Cardiac fibroblast (primary cell): ENCODE data around the gene EFL1.

ENCODE experiments used
- DNase-seq, 2 donors: peaks; one replicate each; pipeline versions ENCODE4 v3.0.0 to v3.0.0-alpha.2; 2010; ENCODE audit warnings: low read depth in 2 of 2
- H3K4me3 ChIP-seq, 2 donors: replicated peaks in 1 of 2; 1 replicate in 1 of 2; 2 replicates in 1 of 2; pipeline ENCODE4 v1.5.1; 2011; ENCODE audit warnings: low read depth in 2 of 2, low read length in 2 of 2, mild to moderate bottlenecking in 2 of 2, moderate library complexity in 1 of 2
- CTCF ChIP-seq: IDR thresholded peaks from one replicate; pipeline ENCODE4 v1.5.1; 2011; ENCODE audit warnings: low read depth, mild to moderate bottlenecking, low read length, inconsistent platforms

Gene EFL1

GRCh38 chr15:82150645-82151044, 111.9 kb downstream of the EFL1 start:
- TF ChIP-seq CTCF: no peak
- no peak for DNase-seq
- H3K4me3 ChIP-seq: no peak overlapping the region

- peak; percentile 63 to 93 for DNase-seq
- no peak for TF ChIP-seq CTCF
- H3K4me3 ChIP-seq: no peak overlapping the region
Measured at GRCh38 chr15:82146990-82147461, 115.5 kb downstream of the EFL1 start.

GRCh38 chr15:82146576-82146975, 116.0 kb downstream of the EFL1 start:
- no peak overlapping the region for H3K4me3 ChIP-seq
- DNase-seq: no peak
- TF ChIP-seq CTCF: no peak

GRCh38 chr15:82143390-82144385, 118.8 kb downstream of the EFL1 start:
- no peak for DNase-seq
- no peak for TF ChIP-seq CTCF
- no peak overlapping the region for H3K4me3 ChIP-seq

GRCh38 chr15:82140886-82141285, 121.6 kb downstream of the EFL1 start:
- no peak for TF ChIP-seq CTCF
- DNase-seq: no peak
- H3K4me3 ChIP-seq: no peak overlapping the region

- DNase-seq: peak; percentile 74 to 80
- no peak overlapping the region for H3K4me3 ChIP-seq
- peak; percentile 75 for TF ChIP-seq CTCF
Measured at GRCh38 chr15:82139823-82140268, 122.7 kb downstream of the EFL1 start.
